ENCODE measurements around the gene ZDHHC14.

DNA sequence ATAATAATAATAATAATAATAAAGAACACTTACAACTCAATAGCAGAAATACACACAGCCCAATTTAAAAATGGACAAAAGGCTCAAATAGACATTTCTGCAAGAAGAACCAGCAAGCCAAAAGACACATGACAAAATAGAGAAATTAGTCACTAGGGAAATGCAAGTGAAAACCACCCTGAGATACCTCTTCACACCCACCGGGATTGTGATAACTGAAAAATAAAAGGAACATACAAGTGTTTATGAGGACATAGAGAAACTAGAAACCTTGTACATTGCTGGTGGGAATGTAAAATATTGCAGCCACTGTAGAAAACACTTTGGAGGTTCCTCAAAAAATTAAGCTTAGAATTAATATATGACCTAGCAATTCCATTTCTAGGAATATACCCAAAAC lies 59.2 kb downstream of the ZDHHC14 start:
- TF ChIP-seq, protein P1, sequence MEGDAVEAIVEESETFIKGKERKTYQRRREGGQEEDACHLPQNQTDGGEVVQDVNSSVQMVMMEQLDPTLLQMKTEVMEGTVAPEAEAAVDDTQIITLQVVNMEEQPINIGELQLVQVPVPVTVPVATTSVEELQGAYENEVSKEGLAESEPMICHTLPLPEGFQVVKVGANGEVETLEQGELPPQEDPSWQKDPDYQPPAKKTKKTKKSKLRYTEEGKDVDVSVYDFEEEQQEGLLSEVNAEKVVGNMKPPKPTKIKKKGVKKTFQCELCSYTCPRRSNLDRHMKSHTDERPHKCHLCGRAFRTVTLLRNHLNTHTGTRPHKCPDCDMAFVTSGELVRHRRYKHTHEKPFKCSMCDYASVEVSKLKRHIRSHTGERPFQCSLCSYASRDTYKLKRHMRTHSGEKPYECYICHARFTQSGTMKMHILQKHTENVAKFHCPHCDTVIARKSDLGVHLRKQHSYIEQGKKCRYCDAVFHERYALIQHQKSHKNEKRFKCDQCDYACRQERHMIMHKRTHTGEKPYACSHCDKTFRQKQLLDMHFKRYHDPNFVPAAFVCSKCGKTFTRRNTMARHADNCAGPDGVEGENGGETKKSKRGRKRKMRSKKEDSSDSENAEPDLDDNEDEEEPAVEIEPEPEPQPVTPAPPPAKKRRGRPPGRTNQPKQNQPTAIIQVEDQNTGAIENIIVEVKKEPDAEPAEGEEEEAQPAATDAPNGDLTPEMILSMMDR (IDR thresholded peaks at IDR 0.05) = no peak
- no peak for TF ChIP-seq POLR2A (IDR thresholded peaks at IDR 0.05)

Data from thyroid gland (tissue), 4 donors.